BE2C (cell line): ENCODE measurements around the gene HEATR1.
"Not testable (repeated sequence)": the region's sequence is repeated elsewhere in the genome, so short reads cannot be mapped to it uniquely, and the experiment has no call there.

ENCODE experiments used
- DNase-seq: peaks from one replicate; pipeline ENCODE4 v3.0.0-alpha.2; 2020
- H3K27me3 ChIP-seq: fragments of 250-450 bp; sonication (Bioruptor Pico); 2 replicates; pipeline ENCODE4 v1.5.1; 2020; ENCODE audit warnings: mild to moderate bottlenecking
- H3K36me3 ChIP-seq: fragments of 250-450 bp; sonication (Bioruptor Pico); 2 replicates; pipeline ENCODE4 v1.5.1; 2020; ENCODE audit warnings: mild to moderate bottlenecking
- H3K4me1 ChIP-seq: fragments of 250-450 bp; sonication (Bioruptor Pico); 2 replicates; pipeline ENCODE4 v1.5.1; 2020
- H3K4me3 ChIP-seq: 2 replicates; pipeline ENCODE4 v1.5.1; 2011; ENCODE audit warnings: low read depth, low read length
- H3K9me3 ChIP-seq: fragments of 250-450 bp; sonication (Bioruptor Pico); 2 replicates; pipeline ENCODE4 v1.5.1; 2020
- TF ChIP-seq, protein P1 (sequence below): IDR thresholded peaks from 2 replicates; pipeline ENCODE4 v1.5.1; 2012; ENCODE audit warnings: mild to moderate bottlenecking, low read depth, low read length

HEATR1 gene

GRCh38 chr1:236615399-236616148, 11.3 kb upstream of the HEATR1 start:
- Histone ChIP-seq H3K9me3 (no peaks in the 10 kb centered on the region), H3K36me3 (no peaks in the 10 kb centered on the region), H3K4me1 (no peaks in the 10 kb centered on the region), H3K27me3 (peaks cover 31% of the 10 kb centered on the region), H3K4me3 (no peak overlapping the region)
- TF ChIP-seq, protein P1, sequence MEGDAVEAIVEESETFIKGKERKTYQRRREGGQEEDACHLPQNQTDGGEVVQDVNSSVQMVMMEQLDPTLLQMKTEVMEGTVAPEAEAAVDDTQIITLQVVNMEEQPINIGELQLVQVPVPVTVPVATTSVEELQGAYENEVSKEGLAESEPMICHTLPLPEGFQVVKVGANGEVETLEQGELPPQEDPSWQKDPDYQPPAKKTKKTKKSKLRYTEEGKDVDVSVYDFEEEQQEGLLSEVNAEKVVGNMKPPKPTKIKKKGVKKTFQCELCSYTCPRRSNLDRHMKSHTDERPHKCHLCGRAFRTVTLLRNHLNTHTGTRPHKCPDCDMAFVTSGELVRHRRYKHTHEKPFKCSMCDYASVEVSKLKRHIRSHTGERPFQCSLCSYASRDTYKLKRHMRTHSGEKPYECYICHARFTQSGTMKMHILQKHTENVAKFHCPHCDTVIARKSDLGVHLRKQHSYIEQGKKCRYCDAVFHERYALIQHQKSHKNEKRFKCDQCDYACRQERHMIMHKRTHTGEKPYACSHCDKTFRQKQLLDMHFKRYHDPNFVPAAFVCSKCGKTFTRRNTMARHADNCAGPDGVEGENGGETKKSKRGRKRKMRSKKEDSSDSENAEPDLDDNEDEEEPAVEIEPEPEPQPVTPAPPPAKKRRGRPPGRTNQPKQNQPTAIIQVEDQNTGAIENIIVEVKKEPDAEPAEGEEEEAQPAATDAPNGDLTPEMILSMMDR: no peak
- no peak for DNase-seq

- Histone ChIP-seq H3K36me3 (no peaks in the 10 kb centered on the region), H3K9me3 (no peaks in the 10 kb centered on the region), H3K4me3 (no peak overlapping the region), H3K27me3 (peaks cover 16% of the 10 kb centered on the region), H3K4me1 (no peaks in the 10 kb centered on the region)
- TF ChIP-seq, protein P1: no peak
- no peak for DNase-seq
Measured at GRCh38 chr1:236612349-236612748, 8.0 kb upstream of the HEATR1 start.

DNA sequence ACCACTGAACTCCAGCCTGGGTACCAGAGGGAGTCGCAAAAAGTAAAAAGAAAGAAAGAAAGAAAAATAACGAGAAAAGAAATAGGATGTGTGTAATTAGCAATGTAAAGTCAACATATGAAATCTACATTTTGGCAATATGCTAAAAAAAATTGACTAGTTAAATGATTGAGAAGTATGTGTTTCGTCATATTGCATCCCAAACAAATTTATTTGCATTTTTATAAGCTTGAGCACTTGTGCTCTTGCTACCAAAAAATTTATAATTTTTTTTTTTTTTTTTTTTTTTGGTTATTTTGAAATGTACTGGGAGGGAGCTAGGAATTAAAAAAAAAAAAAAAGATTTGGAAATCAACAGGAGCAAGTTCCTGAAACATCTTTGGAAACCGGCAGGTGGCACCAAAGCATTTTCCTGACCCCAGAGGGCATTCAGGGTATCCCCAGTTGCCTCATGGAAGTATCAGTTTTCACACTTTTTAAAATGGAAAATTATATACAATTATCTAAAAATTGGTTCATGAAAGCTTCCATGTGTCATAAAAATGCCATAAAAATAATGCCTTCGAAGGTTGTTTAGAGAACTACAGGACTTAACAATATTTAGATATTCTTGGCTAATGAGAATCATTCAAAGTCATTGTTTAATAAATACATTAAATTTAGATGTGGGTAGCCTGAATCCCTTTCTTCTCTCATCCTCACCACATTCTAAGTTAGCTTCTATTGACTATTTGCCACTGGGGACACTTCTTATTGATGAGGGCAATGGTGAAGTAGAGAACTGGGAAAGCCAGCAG, 4.8 kb upstream of the HEATR1 start:
- H3K4me3 ChIP-seq: no peak overlapping the region
- no peaks in the 10 kb centered on the region for H3K4me1 ChIP-seq
- H3K36me3 ChIP-seq: no peaks in the 10 kb centered on the region
- peaks cover 9% of the 10 kb centered on the region for H3K27me3 ChIP-seq
- no peaks in the 10 kb centered on the region for H3K9me3 ChIP-seq
- TF ChIP-seq, protein P1: peak; percentile 81
- DNase-seq: peak; percentile 70

DNA sequence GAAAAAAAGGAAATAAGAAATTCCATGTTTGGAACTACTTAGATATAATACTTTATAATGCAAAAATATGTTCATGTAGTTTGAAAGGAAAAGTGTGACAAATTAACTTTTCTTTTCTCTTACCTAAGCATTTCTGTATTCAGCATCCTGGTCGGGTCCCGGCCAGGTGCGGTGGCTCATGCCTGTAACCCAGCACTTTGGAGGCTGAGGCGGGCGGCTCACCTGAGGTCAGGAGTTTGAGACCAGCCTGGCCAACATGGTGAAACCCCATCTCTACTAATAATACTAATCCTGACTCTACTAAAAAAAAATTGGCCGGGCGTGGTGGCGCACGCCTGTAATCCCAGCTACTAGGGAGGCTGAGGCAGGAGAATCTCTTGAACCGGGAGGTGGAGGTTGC, 3.3 kb upstream of the HEATR1 start:
- H3K4me1 ChIP-seq, H3K4me3 ChIP-seq, DNase-seq, H3K27me3 ChIP-seq, H3K36me3 ChIP-seq, H3K9me3 ChIP-seq: not testable (repeated sequence)

GRCh38 chr1:236604905-236605806, 840 bp upstream of the HEATR1 start:
- Histone ChIP-seq H3K27me3 (no peaks in the 10 kb centered on the region), H3K4me1 (no peaks in the 10 kb centered on the region), H3K9me3 (no peaks in the 10 kb centered on the region), H3K4me3 (peak overlapping the region; percentile 97), H3K36me3 (peaks cover 21% of the 10 kb centered on the region)
- TF ChIP-seq, protein P1: no peak
- DNase-seq: no peak

DNA sequence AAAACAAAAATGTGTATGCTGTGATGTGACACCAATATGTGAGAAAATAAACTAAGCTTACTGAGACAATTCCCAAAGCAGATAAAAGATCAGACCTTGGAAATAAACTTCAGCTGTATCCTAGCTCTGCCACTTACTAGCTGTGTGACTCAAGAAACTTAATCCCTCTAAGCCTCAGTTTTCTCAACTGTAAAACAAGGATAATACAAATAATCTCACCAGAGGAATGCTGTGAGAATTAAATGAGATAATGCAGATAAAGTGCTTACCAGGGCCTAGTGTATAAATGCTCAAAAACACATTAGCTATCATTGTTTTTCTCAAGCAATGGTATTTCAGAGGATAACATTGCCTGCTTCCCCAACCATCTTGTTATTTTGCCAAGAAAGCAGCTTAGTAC, 2.1 kb downstream of the HEATR1 start:
- DNase-seq: no peak
- Histone ChIP-seq H3K36me3 (peaks cover 43% of the 10 kb centered on the region), H3K4me1 (0 out of 2 replicates have a peak, but pooled peaks cover 4% of the 10 kb centered on the region), H3K27me3 (no peaks in the 10 kb centered on the region), H3K4me3 (no peak overlapping the region), H3K9me3 (no peaks in the 10 kb centered on the region)
- TF ChIP-seq, protein P1: no peak
